Activated T-cell treated with anti-CD3 and anti-CD28 coated beads, Interleukin-2, amount 50 U/mL, for 72 hours (primary cell): ENCODE data around the gene CLDN24. TPM values are rescaled to one million over a fixed set of nuclear protein-coding genes. Genes with fewer than 3 reads are reported as not detected.

Experiments
- ATAC-seq, 2 donors: fragments of 150-1000 bp; cut with Tn5 transposase; replicated peaks in 1 of 2; 2 replicates each; pipeline ENCODE4 v1.10.0; 2021; ENCODE audit warnings: moderate library complexity in 2 of 2, mild to moderate bottlenecking in 1 of 2
- DNase-seq, 2 donors: peaks; one replicate each; pipeline ENCODE4 v3.0.0; 2021 to 2022; ENCODE audit warnings: mixed read lengths in 1 of 2
- H3K27ac Mint-ChIP-seq: one replicate; pipeline ENCODE4 v1.8.0; 2022; ENCODE audit warnings: mild to moderate bottlenecking, moderate library complexity, mixed read lengths
- H3K27me3 Mint-ChIP-seq: one replicate; pipeline ENCODE4 v1.8.0; 2022; ENCODE audit warnings: low read depth, mixed read lengths
- H3K36me3 Mint-ChIP-seq, 2 donors: one replicate each; pipeline ENCODE4 v1.8.0; 2022; ENCODE audit warnings: mixed read lengths in 2 of 2, mild to moderate bottlenecking in 1 of 2; ENCODE audit not compliant: insufficient read depth in 2 of 2
- H3K4me1 Mint-ChIP-seq: one replicate; pipeline ENCODE4 v1.8.0; 2022; ENCODE audit warnings: low read depth, mixed read lengths
- H3K4me3 Mint-ChIP-seq, 2 donors: one replicate each; pipeline ENCODE4 v1.8.0; 2022; ENCODE audit warnings: mild to moderate bottlenecking in 2 of 2, mixed read lengths in 2 of 2, moderate library complexity in 2 of 2
- H3K9me3 Mint-ChIP-seq, 2 donors: one replicate each; pipeline ENCODE4 v1.8.0; 2022; ENCODE audit warnings: mixed read lengths in 2 of 2
- total RNA-seq, 2 donors: library from RNA; stranded (reverse); gene quantifications; one replicate each; pipeline ENCODE4 v1.2.3, GENCODE V29; 2022

CLDN24 gene
- total RNA-seq = not detected

- Mint-ChIP-seq H3K27ac (peak within 1 kb of the TSS; percentile 72), H3K27me3 (peaks cover 9% of the 10 kb centered on the region), H3K4me3 (peak within 1 kb of the TSS in 1 of 2 donors; percentile 40), H3K36me3 (peaks cover 0 to 4% of the 10 kb centered on the region in 2 donors), H3K4me1 (no peaks in the 10 kb centered on the region), H3K9me3 (no peaks in the 10 kb centered on the region)
- no peak for ATAC-seq
- no peak for DNase-seq
Observed at GRCh38 chr4:183322326-183322725, at the start of gene CLDN24. CLDN24 (minus strand) TSS chr4:183322426; CDS start chr4:183322426, 0 bp downstream.

- no peak overlapping the region for H3K4me3 Mint-ChIP-seq
- DNase-seq = no peak
- no peak overlapping the region for H3K27ac Mint-ChIP-seq
- H3K4me1 Mint-ChIP-seq = no peaks in the 10 kb centered on the region
- H3K9me3 Mint-ChIP-seq = peaks cover 0 to 1% of the 10 kb centered on the region in 2 donors
- ATAC-seq = no peak
- no peaks in the 10 kb centered on the region for H3K27me3 Mint-ChIP-seq
- peaks cover 2 to 8% of the 10 kb centered on the region in 2 donors for H3K36me3 Mint-ChIP-seq
Observed at GRCh38 chr4:183370786-183371185, 48.6 kb upstream of the CLDN24 start.

- Mint-ChIP-seq H3K27me3 (no peaks in the 10 kb centered on the region), H3K27ac (no peak overlapping the region), H3K4me3 (no peak overlapping the region), H3K36me3 (peaks cover 2 to 8% of the 10 kb centered on the region in 2 donors), H3K9me3 (peaks cover 0 to 1% of the 10 kb centered on the region in 2 donors), H3K4me1 (no peaks in the 10 kb centered on the region)
- no peak for DNase-seq
- no peak for ATAC-seq
Observed at GRCh38 chr4:183369073-183369472, 46.8 kb upstream of the CLDN24 start.

GRCh38 chr4:183366206-183366835 is 44.1 kb upstream of the CLDN24 start:
- H3K9me3 Mint-ChIP-seq = no peaks in the 10 kb centered on the region
- H3K4me3 Mint-ChIP-seq = no peak overlapping the region
- no peak for DNase-seq
- no peaks in the 10 kb centered on the region for H3K4me1 Mint-ChIP-seq
- no peak for ATAC-seq
- no peak overlapping the region for H3K27ac Mint-ChIP-seq
- H3K27me3 Mint-ChIP-seq = no peaks in the 10 kb centered on the region
- no peaks in the 10 kb centered on the region for H3K36me3 Mint-ChIP-seq

GRCh38 chr4:183364025-183364424 is 41.8 kb upstream of the CLDN24 start:
- Mint-ChIP-seq H3K36me3 (no peaks in the 10 kb centered on the region), H3K27me3 (no peaks in the 10 kb centered on the region), H3K27ac (no peak overlapping the region), H3K4me1 (no peaks in the 10 kb centered on the region), H3K4me3 (no peak overlapping the region), H3K9me3 (no peaks in the 10 kb centered on the region)
- ATAC-seq = no peak
- no peak for DNase-seq

- Mint-ChIP-seq H3K27ac (no peak overlapping the region), H3K4me3 (no peak overlapping the region), H3K4me1 (no peaks in the 10 kb centered on the region), H3K27me3 (no peaks in the 10 kb centered on the region), H3K9me3 (no peaks in the 10 kb centered on the region), H3K36me3 (no peaks in the 10 kb centered on the region)
- no peak for DNase-seq
- no peak for ATAC-seq
Observed at GRCh38 chr4:183362916-183363542, 40.8 kb upstream of the CLDN24 start.

GRCh38 chr4:183362036-183362435 is 39.8 kb upstream of the CLDN24 start:
- DNase-seq = no peak
- ATAC-seq = no peak
- no peaks in the 10 kb centered on the region for H3K9me3 Mint-ChIP-seq
- no peak overlapping the region for H3K27ac Mint-ChIP-seq
- H3K36me3 Mint-ChIP-seq = no peaks in the 10 kb centered on the region
- no peaks in the 10 kb centered on the region for H3K4me1 Mint-ChIP-seq
- H3K27me3 Mint-ChIP-seq = no peaks in the 10 kb centered on the region
- H3K4me3 Mint-ChIP-seq = no peak overlapping the region

GRCh38 chr4:183360161-183360919 is 38.1 kb upstream of the CLDN24 start:
- Mint-ChIP-seq H3K27ac (no peak overlapping the region), H3K27me3 (no peaks in the 10 kb centered on the region), H3K36me3 (no peaks in the 10 kb centered on the region), H3K9me3 (no peaks in the 10 kb centered on the region), H3K4me3 (no peak overlapping the region), H3K4me1 (no peaks in the 10 kb centered on the region)
- ATAC-seq (no peak), DNase-seq (no peak)

GRCh38 chr4:183358215-183358755 is 36.1 kb upstream of the CLDN24 start:
- no peaks in the 10 kb centered on the region for H3K27me3 Mint-ChIP-seq
- no peak overlapping the region for H3K27ac Mint-ChIP-seq
- DNase-seq = no peak
- H3K4me3 Mint-ChIP-seq = no peak overlapping the region
- no peak for ATAC-seq
- H3K4me1 Mint-ChIP-seq = no peaks in the 10 kb centered on the region
- H3K36me3 Mint-ChIP-seq = no peaks in the 10 kb centered on the region
- no peaks in the 10 kb centered on the region for H3K9me3 Mint-ChIP-seq

GRCh38 chr4:183356931-183357675 is 34.9 kb upstream of the CLDN24 start:
- H3K4me1 Mint-ChIP-seq = no peaks in the 10 kb centered on the region
- DNase-seq (no peak), ATAC-seq (no peak)
- no peak overlapping the region for H3K4me3 Mint-ChIP-seq
- no peaks in the 10 kb centered on the region for H3K9me3 Mint-ChIP-seq
- H3K27me3 Mint-ChIP-seq = no peaks in the 10 kb centered on the region
- H3K27ac Mint-ChIP-seq = no peak overlapping the region
- no peaks in the 10 kb centered on the region for H3K36me3 Mint-ChIP-seq

- Mint-ChIP-seq H3K27me3 (no peaks in the 10 kb centered on the region), H3K36me3 (no peaks in the 10 kb centered on the region), H3K4me1 (no peaks in the 10 kb centered on the region), H3K27ac (no peak overlapping the region), H3K9me3 (no peaks in the 10 kb centered on the region), H3K4me3 (no peak overlapping the region)
- DNase-seq (no peak), ATAC-seq (no peak)
Observed at GRCh38 chr4:183356173-183356830, 34.1 kb upstream of the CLDN24 start.

- ATAC-seq (no peak), DNase-seq (no peak)
- Mint-ChIP-seq H3K27ac (no peak overlapping the region), H3K36me3 (peaks cover 3% of the 10 kb centered on the region in 2 donors), H3K4me1 (peaks cover 4% of the 10 kb centered on the region), H3K27me3 (peaks cover 7% of the 10 kb centered on the region), H3K9me3 (peaks cover 0 to 2% of the 10 kb centered on the region in 2 donors), H3K4me3 (no peak overlapping the region)
Observed at GRCh38 chr4:183355405-183355804, 33.2 kb upstream of the CLDN24 start.
